ENCODE data around the gene DOCK6. TPM values are rescaled to one million over a fixed set of nuclear protein-coding genes. Genes with fewer than 3 reads are reported as not detected.
"Not testable (repeated sequence)": the region's sequence is repeated elsewhere in the genome, so short reads cannot be mapped to it uniquely, and the experiment has no call there.

DOCK6 gene
- total RNA-seq, 2 donors from 2014 or later: 93.8 to 111 TPM

DNA sequence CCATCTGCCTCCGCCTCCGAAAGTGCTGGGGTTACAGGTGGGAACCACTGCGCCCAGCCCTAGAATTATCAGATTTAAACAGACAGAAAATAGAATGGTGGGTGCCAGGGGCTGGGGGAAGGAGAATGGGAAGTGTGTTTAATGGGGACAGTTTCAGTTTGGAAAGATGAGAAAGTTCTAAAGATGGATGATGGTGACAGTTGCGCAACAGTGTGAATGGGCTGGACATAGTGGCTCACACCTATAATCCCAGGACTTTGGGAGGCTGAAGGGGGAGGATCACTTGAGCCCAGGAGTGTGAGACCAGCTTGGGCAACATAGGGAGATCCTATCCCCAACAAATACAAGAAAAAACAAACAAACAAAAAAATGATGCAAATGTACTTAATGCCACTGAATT, 80.8 kb downstream of the DOCK6 start:
- no peak overlapping the region for H3K4me3 Mint-ChIP-seq
- H3K27me3 Mint-ChIP-seq (ENCODE audit: insufficient read depth): no peaks in the 10 kb centered on the region
- H3K36me3 ChIP-seq (ENCODE audit: control insufficient read depth, insufficient read depth, low read length): peaks cover 12% of the 10 kb centered on the region
- no peaks in the 10 kb centered on the region for H3K9me3 Mint-ChIP-seq
- no peak overlapping the region for H3K27ac ChIP-seq (ENCODE audit: low read depth, low read length)
- H3K27ac Mint-ChIP-seq: no peak overlapping the region
- TF ChIP-seq, protein P1, sequence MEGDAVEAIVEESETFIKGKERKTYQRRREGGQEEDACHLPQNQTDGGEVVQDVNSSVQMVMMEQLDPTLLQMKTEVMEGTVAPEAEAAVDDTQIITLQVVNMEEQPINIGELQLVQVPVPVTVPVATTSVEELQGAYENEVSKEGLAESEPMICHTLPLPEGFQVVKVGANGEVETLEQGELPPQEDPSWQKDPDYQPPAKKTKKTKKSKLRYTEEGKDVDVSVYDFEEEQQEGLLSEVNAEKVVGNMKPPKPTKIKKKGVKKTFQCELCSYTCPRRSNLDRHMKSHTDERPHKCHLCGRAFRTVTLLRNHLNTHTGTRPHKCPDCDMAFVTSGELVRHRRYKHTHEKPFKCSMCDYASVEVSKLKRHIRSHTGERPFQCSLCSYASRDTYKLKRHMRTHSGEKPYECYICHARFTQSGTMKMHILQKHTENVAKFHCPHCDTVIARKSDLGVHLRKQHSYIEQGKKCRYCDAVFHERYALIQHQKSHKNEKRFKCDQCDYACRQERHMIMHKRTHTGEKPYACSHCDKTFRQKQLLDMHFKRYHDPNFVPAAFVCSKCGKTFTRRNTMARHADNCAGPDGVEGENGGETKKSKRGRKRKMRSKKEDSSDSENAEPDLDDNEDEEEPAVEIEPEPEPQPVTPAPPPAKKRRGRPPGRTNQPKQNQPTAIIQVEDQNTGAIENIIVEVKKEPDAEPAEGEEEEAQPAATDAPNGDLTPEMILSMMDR (conservative IDR thresholded peaks at IDR 0.05): no peak
- peaks cover 44% of the 10 kb centered on the region for H3K36me3 Mint-ChIP-seq (ENCODE audit: low read depth)
- no peaks in the 10 kb centered on the region for H3K4me1 ChIP-seq (ENCODE audit: control insufficient read depth, insufficient read depth, low read length)
- H3K9me3 ChIP-seq (ENCODE audit: control insufficient read depth, low read length): peaks cover 5% of the 10 kb centered on the region
- no peak for DNase-seq
- no peak overlapping the region for H3K9ac ChIP-seq (ENCODE audit: extremely low read depth, low read length, poor library complexity, severe bottlenecking)
- H3K4me1 Mint-ChIP-seq: peaks cover 2% of the 10 kb centered on the region
- WGBS, 2 experiments (ENCODE audit: insufficient coverage in 1 of 2, insufficient read length in 1 of 2): 93 to 94% methylated on average over 4 of the region's 4 CpGs
- H3K4me3 ChIP-seq (ENCODE audit: low read length): no peak overlapping the region
- no peaks in the 10 kb centered on the region for H3K27me3 ChIP-seq (ENCODE audit: control insufficient read depth, insufficient read depth, low read length, poor library complexity, severe bottlenecking)

DNA sequence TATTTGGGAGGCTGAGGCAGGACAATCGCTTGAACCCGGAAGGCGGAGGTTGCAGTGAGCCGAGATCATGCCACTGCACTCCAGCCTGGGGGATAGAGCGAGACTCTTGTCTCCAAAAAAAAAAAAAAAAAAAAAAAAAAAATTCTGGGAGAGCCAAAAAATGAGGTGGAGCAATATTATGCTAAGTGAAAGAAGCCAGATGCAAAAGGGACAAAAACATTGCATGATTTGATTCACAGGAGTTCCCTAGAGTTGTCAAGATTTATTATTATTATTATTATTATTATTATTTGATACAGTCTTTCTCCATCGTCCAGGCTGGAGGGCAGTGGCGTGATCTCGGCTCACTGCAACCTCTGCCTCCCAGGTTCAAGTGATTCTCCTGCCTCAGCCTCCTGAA, 81.3 kb downstream of the DOCK6 start:
- not testable (repeated sequence) for H3K4me3 ChIP-seq (ENCODE audit: low read length); H3K27ac Mint-ChIP-seq; H3K4me3 Mint-ChIP-seq; H3K9me3 ChIP-seq (ENCODE audit: control insufficient read depth, low read length); H3K4me1 ChIP-seq (ENCODE audit: control insufficient read depth, insufficient read depth, low read length); H3K27me3 ChIP-seq (ENCODE audit: control insufficient read depth, insufficient read depth, low read length, poor library complexity, severe bottlenecking); H3K9me3 Mint-ChIP-seq; H3K27me3 Mint-ChIP-seq (ENCODE audit: insufficient read depth); DNase-seq; H3K27ac ChIP-seq (ENCODE audit: low read depth, low read length); H3K9ac ChIP-seq (ENCODE audit: extremely low read depth, low read length, poor library complexity, severe bottlenecking); H3K4me1 Mint-ChIP-seq
- peaks cover 17% of the 10 kb centered on the region for H3K36me3 ChIP-seq (ENCODE audit: control insufficient read depth, insufficient read depth, low read length)
- peaks cover 46% of the 10 kb centered on the region for H3K36me3 Mint-ChIP-seq (ENCODE audit: low read depth)
- 81 to 84% methylated on average over 6 to 8 of the region's 8 CpGs for WGBS, 2 experiments (ENCODE audit: insufficient coverage in 1 of 2, insufficient read length in 1 of 2)

DNA sequence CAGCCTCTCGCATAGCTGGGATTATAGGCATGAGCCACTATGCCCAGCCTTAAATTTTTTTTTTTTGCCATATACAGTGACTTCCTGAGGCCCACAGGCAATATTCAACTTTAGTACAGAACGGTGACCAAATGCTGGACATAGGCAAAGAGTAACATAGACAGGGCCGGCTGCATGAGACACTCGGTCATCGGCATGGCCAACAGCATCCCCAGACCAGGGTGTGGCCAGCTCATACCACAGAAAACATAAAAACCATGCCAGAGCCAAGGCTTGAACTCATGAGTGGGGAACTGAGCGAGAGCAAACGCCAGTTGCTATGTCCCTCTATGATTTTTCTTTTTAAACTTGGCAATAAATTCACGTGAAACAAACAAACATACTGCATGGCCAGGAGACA, 82.0 kb downstream of the DOCK6 start:
- 95% methylated on average over 4 to 8 of the region's 8 CpGs for WGBS, 2 experiments (ENCODE audit: insufficient coverage in 1 of 2, insufficient read length in 1 of 2)
- DNase-seq: no peak
- H3K27ac Mint-ChIP-seq: no peak overlapping the region

More for the DNA sequence above, 82.0 kb downstream of the DOCK6 start:
- TF ChIP-seq, protein P1 (conservative IDR thresholded peaks at IDR 0.05): no peak
- Histone ChIP-seq H3K4me3 (ENCODE audit: low read length) (no peak overlapping the region), H3K27ac (ENCODE audit: low read depth, low read length) (no peak overlapping the region), H3K4me1 (ENCODE audit: control insufficient read depth, insufficient read depth, low read length) (no peaks in the 10 kb centered on the region), H3K9ac (ENCODE audit: extremely low read depth, low read length, poor library complexity, severe bottlenecking) (no peak overlapping the region), H3K36me3 (ENCODE audit: control insufficient read depth, insufficient read depth, low read length) (peaks cover 19% of the 10 kb centered on the region), H3K27me3 (ENCODE audit: control insufficient read depth, insufficient read depth, low read length, poor library complexity, severe bottlenecking) (no peaks in the 10 kb centered on the region), H3K9me3 (ENCODE audit: control insufficient read depth, low read length) (peaks cover 5% of the 10 kb centered on the region)
- Mint-ChIP-seq H3K9me3 (no peaks in the 10 kb centered on the region), H3K36me3 (ENCODE audit: low read depth) (peaks cover 47% of the 10 kb centered on the region), H3K4me3 (no peak overlapping the region), H3K27me3 (ENCODE audit: insufficient read depth) (no peaks in the 10 kb centered on the region), H3K4me1 (no peaks in the 10 kb centered on the region)

All from endodermal cell (in vitro differentiated cells).